Small intestine (tissue), 7 donors: ENCODE measurements around the gene PACSIN1. TPM values are rescaled to one million over a fixed set of nuclear protein-coding genes. Genes with fewer than 3 reads are reported as not detected.
"Not testable (repeated sequence)": the region's sequence is repeated elsewhere in the genome, so short reads cannot be mapped to it uniquely, and the experiment has no call there.

Source experiments
- DNase-seq, 2 donors: peaks; one replicate each; pipeline versions ENCODE4 v3.0.0 to v3.0.0-alpha.2; 2013
- FAIRE-seq: peaks from 2 replicates; lab custom pipeline; 2012; peaks lifted over from hg19 to GRCh38; lab: Jason Lieb, UNC
- H3K27ac ChIP-seq, 3 donors: one replicate each; pipeline ENCODE4 v1.5.1; 2013; ENCODE audit warnings: low read length in 2 of 3, mild to moderate bottlenecking in 2 of 3, control low read depth in 1 of 3, inconsistent platforms in 1 of 3, low read depth in 1 of 3, moderate library complexity in 1 of 3
- H3K27me3 ChIP-seq, 3 donors: one replicate each; pipeline ENCODE4 v1.6.1; 2013; ENCODE audit warnings: low read length in 3 of 3, inconsistent platforms in 1 of 3; ENCODE audit not compliant: control insufficient read depth in 3 of 3, insufficient read depth in 3 of 3
- H3K36me3 ChIP-seq, 3 donors: one replicate each; pipeline ENCODE4 v1.6.1; 2013; ENCODE audit warnings: low read length in 3 of 3, inconsistent platforms in 1 of 3, low read depth in 1 of 3, mild to moderate bottlenecking in 1 of 3, moderate library complexity in 1 of 3; ENCODE audit not compliant: control insufficient read depth in 3 of 3, insufficient read depth in 2 of 3
- H3K4me1 ChIP-seq, 3 donors: one replicate each; pipeline ENCODE4 v1.6.1; 2013; ENCODE audit warnings: low read length in 2 of 3, inconsistent platforms in 1 of 3, low read depth in 1 of 3, mild to moderate bottlenecking in 1 of 3, moderate library complexity in 1 of 3; ENCODE audit not compliant: control insufficient read depth in 3 of 3, insufficient read depth in 2 of 3
- H3K4me3 ChIP-seq, 3 donors: one replicate each; pipeline ENCODE4 v1.5.1; 2013; ENCODE audit warnings: low read length in 3 of 3, control low read depth in 1 of 3, inconsistent platforms in 1 of 3, low read depth in 1 of 3, mild to moderate bottlenecking in 1 of 3, moderate library complexity in 1 of 3
- H3K9me3 ChIP-seq, 2 donors: one replicate each; pipeline ENCODE4 v1.6.1; 2013; ENCODE audit warnings: low read depth in 1 of 2, low read length in 1 of 2; ENCODE audit not compliant: control insufficient read depth in 2 of 2, insufficient read depth in 1 of 2
- WGBS, 3 donors: extraction: QIAGEN DNeasy Blood & Tissue Kit; methylation state at CpG; one replicate each; pipeline ENCODE4 v1.1.7; 2013; 5-methylcytosine and 5-hydroxymethylcytosine counted together
- polyA plus RNA-seq, 4 donors: library from polyadenylated mRNA; stranded (reverse) in 3 of 4; unstranded in 1 of 4; fragments of 200-250 nt in 3 of 4; fragments of 120-200 nt in 1 of 4; gene quantifications; one replicate each; pipeline versions ENCODE4 v1.2.1 to v1.2.3, GENCODE V29; 2013
- donor health status: healthy with polysubstance abuse.
- donor health status: control.
- donor health status: control.
- donor health status: Bipolar disorder and iron deficiency.
- donor health status: healthy.

Gene PACSIN1
- polyA plus RNA-seq, 4 donors: 0.19 to 1.6 TPM; not detected in 2

DNA sequence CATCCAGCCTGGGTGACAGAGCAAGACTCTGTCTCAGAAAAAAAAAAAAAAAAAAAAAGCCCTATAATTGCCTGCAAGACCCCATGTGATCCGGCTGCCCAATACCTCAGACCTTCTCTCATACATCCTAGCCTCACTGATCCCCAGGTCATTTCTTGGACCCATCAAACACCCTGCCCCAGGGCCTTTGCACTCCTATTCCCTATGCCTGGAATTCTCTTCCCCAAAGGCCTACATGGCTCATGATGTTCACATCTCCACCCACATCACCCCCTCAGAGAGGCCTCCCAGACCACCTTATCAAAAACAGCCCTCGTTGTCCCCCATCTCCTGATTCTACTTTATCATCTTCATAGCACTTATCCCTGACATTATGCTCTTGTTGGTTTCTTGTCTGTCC lies 8.9 kb downstream of the PACSIN1 start:
- Histone ChIP-seq H3K4me1 (no peaks in the 10 kb centered on the region), H3K9me3 (peaks cover 0 to 6% of the 10 kb centered on the region in 2 donors), H3K27ac (no peak overlapping the region), H3K4me3 (no peak overlapping the region), H3K27me3 (no peaks in the 10 kb centered on the region), H3K36me3 (no peaks in the 10 kb centered on the region)
- 76 to 92% (median 88%) methylated on average over 2 of the region's 2 CpGs for WGBS, 3 donors
- DNase-seq (no peak), FAIRE-seq (no peak)

DNA sequence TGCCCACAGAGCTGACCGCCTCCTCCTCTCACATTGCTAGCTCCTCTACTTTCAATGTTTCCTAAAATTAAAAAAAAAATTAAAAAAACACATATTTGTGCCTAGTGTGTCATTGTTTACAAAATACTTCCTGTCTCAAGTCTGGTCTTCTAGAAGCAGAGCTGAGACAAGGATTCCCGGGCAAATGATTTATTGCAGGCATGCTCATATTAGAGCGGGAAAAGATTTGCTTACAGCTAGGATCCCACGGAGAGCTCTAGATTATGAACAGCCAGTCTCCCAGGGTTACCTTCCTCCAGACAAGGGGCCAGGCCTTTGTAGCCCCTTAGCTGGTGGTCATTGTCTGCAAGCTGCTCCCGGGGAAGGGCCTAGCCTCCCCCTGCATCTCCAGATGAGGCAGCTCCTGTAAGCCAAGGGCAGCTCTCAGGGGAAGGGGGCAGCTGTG lies 9.4 kb downstream of the PACSIN1 start:
- no peaks in the 10 kb centered on the region for H3K36me3 ChIP-seq
- no peaks in the 10 kb centered on the region for H3K4me1 ChIP-seq
- no peak for FAIRE-seq
- H3K27me3 ChIP-seq: no peaks in the 10 kb centered on the region
- WGBS, 3 donors: 57 to 63% (median 58%) methylated on average over 5 of the region's 5 CpGs
- no peak overlapping the region for H3K27ac ChIP-seq
- DNase-seq: no peak
- peaks cover 0 to 6% of the 10 kb centered on the region in 2 donors for H3K9me3 ChIP-seq
- H3K4me3 ChIP-seq: no peak overlapping the region

DNA sequence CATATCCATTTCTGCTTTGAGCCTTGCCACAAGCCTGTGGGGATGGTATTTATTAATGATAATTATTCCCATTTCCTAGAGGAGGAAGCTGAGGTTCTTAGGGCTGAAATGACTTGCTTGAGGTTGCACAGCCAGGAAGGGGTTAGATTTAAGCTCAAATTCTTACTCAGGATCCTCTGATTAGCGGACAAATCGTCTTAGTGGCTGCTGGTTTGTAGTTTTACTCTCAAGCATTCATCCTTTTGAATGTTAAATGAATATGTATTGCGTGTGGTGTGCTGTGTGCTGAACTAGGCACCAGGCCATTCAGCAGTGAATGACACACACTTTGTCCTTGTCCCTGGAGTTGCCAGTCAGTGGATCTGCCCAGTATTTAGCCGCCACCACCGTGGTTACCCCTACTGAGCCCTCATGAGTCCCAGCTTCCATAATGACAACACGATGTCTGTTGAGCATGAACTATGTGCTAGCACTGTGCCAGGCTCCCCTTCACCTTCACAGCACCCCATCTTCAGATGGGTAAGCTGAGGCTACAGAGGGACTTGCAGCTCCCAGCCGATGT lies 10.0 kb downstream of the PACSIN1 start:
- 63 to 76% (median 73%) methylated on average over 7 of the region's 7 CpGs for WGBS, 3 donors
- H3K36me3 ChIP-seq: no peaks in the 10 kb centered on the region
- no peaks in the 10 kb centered on the region for H3K4me1 ChIP-seq
- peaks cover 0 to 6% of the 10 kb centered on the region in 2 donors for H3K9me3 ChIP-seq
- DNase-seq: no peak
- H3K4me3 ChIP-seq: no peak overlapping the region
- H3K27ac ChIP-seq: no peak overlapping the region
- FAIRE-seq: no peak
- no peaks in the 10 kb centered on the region for H3K27me3 ChIP-seq

DNA sequence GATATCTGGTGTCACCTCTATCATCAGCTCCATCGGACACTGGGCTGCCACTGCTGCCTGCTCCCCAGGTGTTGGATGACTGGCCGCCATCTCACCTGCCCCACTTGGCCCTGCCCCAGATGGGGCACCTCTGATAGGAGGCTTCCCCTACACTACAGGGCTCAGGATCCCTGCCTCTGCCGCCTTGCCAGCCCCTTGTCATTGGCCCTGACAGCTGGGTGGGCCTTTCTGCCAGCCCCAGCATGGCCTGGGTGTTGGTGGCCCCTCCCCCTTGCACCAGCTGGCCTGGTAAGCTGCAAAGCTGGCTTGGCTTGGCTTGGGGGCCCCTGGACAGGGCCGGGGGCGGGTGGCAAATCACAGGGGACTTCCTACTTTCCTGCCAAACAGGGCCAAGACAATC lies 10.6 kb downstream of the PACSIN1 start:
- FAIRE-seq: no peak
- 28 to 59% (median 41%) methylated on average over 5 of the region's 5 CpGs for WGBS, 3 donors
- Histone ChIP-seq H3K9me3 (peaks cover 0 to 6% of the 10 kb centered on the region in 2 donors), H3K4me1 (no peaks in the 10 kb centered on the region), H3K27me3 (no peaks in the 10 kb centered on the region), H3K27ac (no peak overlapping the region), H3K36me3 (no peaks in the 10 kb centered on the region), H3K4me3 (no peak overlapping the region)
- DNase-seq: no peak

DNA sequence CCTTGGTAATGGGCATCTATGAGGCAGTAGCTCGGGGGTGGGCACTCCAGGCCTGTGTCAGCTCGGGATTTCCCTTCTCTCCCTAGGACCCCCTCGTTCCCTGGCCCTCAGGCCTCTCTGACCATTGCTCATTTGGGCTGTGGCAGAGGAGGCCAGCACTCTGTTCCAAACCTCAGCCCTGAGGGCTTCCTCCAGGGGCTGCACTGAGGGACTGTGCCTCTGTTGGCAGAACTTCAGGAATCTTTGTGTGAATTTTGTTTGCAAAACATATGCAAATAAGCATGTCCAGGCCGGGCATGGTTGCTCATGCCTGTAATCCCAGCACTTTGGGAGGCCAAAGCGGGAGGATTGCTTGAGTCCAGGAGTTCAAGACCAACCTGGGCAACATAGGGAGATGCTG lies 11.0 kb downstream of the PACSIN1 start:
- Histone ChIP-seq H3K36me3 (no peaks in the 10 kb centered on the region), H3K27me3 (no peaks in the 10 kb centered on the region), H3K4me1 (no peaks in the 10 kb centered on the region), H3K4me3 (no peak overlapping the region), H3K27ac (no peak overlapping the region), H3K9me3 (peaks cover 0 to 6% of the 10 kb centered on the region in 2 donors)
- DNase-seq (no peak), FAIRE-seq (no peak)
- WGBS, 3 donors: 59 to 67% (median 63%) methylated on average over 5 of the region's 5 CpGs

DNA sequence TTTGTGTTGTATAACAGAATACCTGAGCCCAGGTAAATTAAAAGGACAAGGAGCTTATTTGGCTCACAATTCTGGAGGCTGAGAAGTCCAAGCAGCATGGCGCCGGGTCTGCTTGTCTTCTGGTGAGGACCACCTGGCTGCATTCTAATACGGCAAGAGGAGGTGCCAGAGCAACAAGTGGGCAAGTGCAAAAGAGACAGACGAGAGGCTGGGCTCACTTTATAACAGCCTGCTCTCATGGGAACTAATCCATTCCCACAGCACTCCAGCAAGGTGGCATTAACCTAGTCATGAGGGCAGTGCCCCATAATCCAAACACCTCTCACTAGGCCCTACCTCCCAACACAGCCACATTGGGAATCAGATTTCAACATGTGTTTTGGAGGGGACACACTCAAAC lies 12.9 kb downstream of the PACSIN1 start:
- Histone ChIP-seq H3K27me3 (no peaks in the 10 kb centered on the region), H3K4me1 (no peaks in the 10 kb centered on the region), H3K9me3 (peaks cover 0 to 6% of the 10 kb centered on the region in 2 donors), H3K36me3 (no peaks in the 10 kb centered on the region), H3K27ac (no peak overlapping the region), H3K4me3 (no peak overlapping the region)
- DNase-seq (no peak), FAIRE-seq (no peak)
- WGBS, 3 donors: 86 to 90% (median 90%) methylated on average over 4 of the region's 4 CpGs

DNA sequence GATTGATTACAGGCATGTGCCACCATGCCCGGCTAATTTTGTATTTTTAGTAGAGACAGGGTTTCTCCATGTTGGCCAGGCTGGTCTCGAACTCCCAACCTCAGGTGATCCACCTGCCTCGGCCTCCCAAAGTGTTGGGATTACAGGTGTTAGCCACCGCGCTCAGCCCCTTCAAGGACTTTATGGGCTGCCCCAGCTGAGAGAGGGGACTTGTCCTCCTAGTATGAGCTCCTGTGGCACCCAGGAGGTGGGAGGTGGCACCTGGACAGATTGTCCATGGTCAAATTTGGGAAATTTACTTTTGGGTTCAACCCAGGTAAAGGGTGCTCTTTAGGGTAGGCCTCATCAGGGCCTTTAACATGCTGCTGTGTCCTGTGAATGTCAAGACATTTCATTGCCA lies 17.9 kb downstream of the PACSIN1 start:
- not testable (repeated sequence) for FAIRE-seq, H3K9me3 ChIP-seq, H3K27ac ChIP-seq, H3K27me3 ChIP-seq, H3K4me3 ChIP-seq, DNase-seq, H3K36me3 ChIP-seq, H3K4me1 ChIP-seq
- WGBS, 3 donors: 97 to 98% (median 97%) methylated on average over 5 of the region's 5 CpGs

DNA sequence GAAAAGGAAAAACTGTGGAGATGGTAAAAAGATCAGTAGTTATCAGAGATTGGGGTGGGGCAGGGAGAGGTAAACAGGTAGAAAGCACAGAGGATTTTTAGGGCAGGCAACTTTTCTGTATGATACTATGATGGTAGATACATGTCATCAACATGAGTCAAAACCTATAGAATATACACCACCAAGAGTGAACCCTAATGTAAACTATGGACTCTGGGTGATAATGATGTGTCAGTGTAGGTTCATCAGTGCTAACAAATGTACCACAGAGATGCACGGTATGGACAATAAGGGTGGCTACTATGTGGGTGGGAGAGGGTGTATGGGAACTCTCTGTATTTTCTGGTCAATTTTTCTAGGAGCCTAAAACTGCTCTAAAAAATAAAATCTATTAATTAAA lies 18.5 kb downstream of the PACSIN1 start:
- Histone ChIP-seq H3K4me1 (no peaks in the 10 kb centered on the region), H3K27ac (no peak overlapping the region), H3K9me3 (no peaks in the 10 kb centered on the region), H3K36me3 (no peaks in the 10 kb centered on the region), H3K27me3 (no peaks in the 10 kb centered on the region), H3K4me3 (no peak overlapping the region)
- FAIRE-seq (no peak), DNase-seq (no peak)
- 50 to 56% (median 53%) methylated on average over 1 of the region's 1 CpG for WGBS, 3 donors

DNA sequence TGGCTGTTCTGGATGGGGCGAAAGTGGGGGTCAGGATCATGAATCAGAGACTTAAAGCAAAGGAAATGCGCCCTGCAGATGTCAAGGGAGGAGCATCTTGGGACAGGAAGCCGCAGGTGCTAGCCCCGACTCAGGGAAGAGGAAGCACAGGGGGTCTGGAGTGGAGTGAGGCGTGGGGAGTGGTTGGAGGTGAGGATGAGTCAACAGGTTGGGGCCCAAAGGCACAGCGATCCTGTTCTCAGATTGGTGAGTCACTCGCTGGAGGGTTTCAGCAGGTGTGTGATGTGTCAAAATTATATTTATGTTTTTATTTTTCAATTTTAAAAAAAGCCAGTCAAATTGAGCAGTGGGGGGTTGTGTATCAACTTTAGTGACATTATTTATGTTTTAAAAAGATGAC lies 19.0 kb downstream of the PACSIN1 start:
- DNase-seq (no peak), FAIRE-seq (no peak)
- 52 to 60% (median 52%) methylated on average over 7 of the region's 7 CpGs for WGBS, 3 donors
- no peaks in the 10 kb centered on the region for H3K27me3 ChIP-seq
- H3K27ac ChIP-seq: no peak overlapping the region
- no peaks in the 10 kb centered on the region for H3K9me3 ChIP-seq
- no peaks in the 10 kb centered on the region for H3K4me1 ChIP-seq
- no peaks in the 10 kb centered on the region for H3K36me3 ChIP-seq
- no peak overlapping the region for H3K4me3 ChIP-seq
